Endodermal cell (in vitro differentiated cells): ENCODE results near the gene TMEM245. TPM values are rescaled to one million over a fixed set of nuclear protein-coding genes. Genes with fewer than 3 reads are reported as not detected.

Source experiments
- DNase-seq: peaks from one replicate; pipeline ENCODE4 v3.0.0-alpha.2; 2017
- H3K27ac ChIP-seq: 2 replicates; pipeline ENCODE4 v1.5.1; 2013; ENCODE audit warnings: mild to moderate bottlenecking, low read depth, low read length, moderate library complexity
- H3K27me3 ChIP-seq: 2 replicates; pipeline ENCODE4 v1.6.1; 2013; ENCODE audit warnings: mild to moderate bottlenecking, low read length, moderate library complexity; ENCODE audit not compliant: insufficient read depth, control insufficient read depth, poor library complexity, severe bottlenecking
- H3K36me3 ChIP-seq: 2 replicates; pipeline ENCODE4 v1.7.0; 2013; ENCODE audit warnings: mild to moderate bottlenecking, low read length, moderate library complexity; ENCODE audit not compliant: control insufficient read depth, insufficient read depth
- H3K4me1 ChIP-seq: one replicate; pipeline ENCODE4 v1.7.0; 2013; ENCODE audit warnings: low read length; ENCODE audit not compliant: control insufficient read depth, insufficient read depth
- H3K4me3 ChIP-seq: 2 replicates; pipeline ENCODE4 v1.5.1; 2013; ENCODE audit warnings: mild to moderate bottlenecking, low read length, moderate library complexity
- H3K9ac ChIP-seq: 2 replicates; pipeline ENCODE4 v1.6.1; 2013; ENCODE audit warnings: mild to moderate bottlenecking, low read length, moderate library complexity; ENCODE audit not compliant: poor library complexity, severe bottlenecking; ENCODE audit errors: extremely low read depth
- H3K9me3 ChIP-seq: 2 replicates; pipeline ENCODE4 v1.6.1; 2013; ENCODE audit warnings: mild to moderate bottlenecking, low read length, moderate library complexity; ENCODE audit not compliant: control insufficient read depth
- H3K27ac Mint-ChIP-seq: 2 replicates; pipeline ENCODE4 v1.8.0; 2020; ENCODE audit warnings: mixed read lengths
- H3K27me3 Mint-ChIP-seq: 2 replicates; pipeline ENCODE4 v1.8.0; 2021; ENCODE audit warnings: mild to moderate bottlenecking, mixed read lengths; ENCODE audit not compliant: insufficient read depth
- H3K36me3 Mint-ChIP-seq: 2 replicates; pipeline ENCODE4 v1.8.0; 2020; ENCODE audit warnings: low read depth, mixed read lengths
- H3K4me1 Mint-ChIP-seq: 2 replicates; pipeline ENCODE4 v1.8.0; 2020; ENCODE audit warnings: mixed read lengths
- H3K4me3 Mint-ChIP-seq: 2 replicates; pipeline ENCODE4 v1.8.0; 2020; ENCODE audit warnings: mild to moderate bottlenecking, moderate library complexity, mixed read lengths
- H3K9me3 Mint-ChIP-seq: 2 replicates; pipeline ENCODE4 v1.8.0; 2020; ENCODE audit warnings: mild to moderate bottlenecking, mixed read lengths
- WGBS, 2 experiments: methylation state at CpG; one replicate each; pipeline versions ENCODE4 v1.1.5 to v1.1.7; 2013; ENCODE audit warnings: missing lambda C conversion rate in 2 of 2, mixed read lengths in 1 of 2; ENCODE audit not compliant: insufficient coverage in 1 of 2, insufficient read length in 1 of 2; 5-methylcytosine and 5-hydroxymethylcytosine counted together
- total RNA-seq, 2 donors: library from RNA; stranded (reverse); fragmentation: NEBNext Ultra II Directional in 1 of 2; extraction: Animal tissue kit (Norgen Biotek cat#: 25700) in 1 of 2; gene quantifications; 2 replicates in 1 of 2; 3 replicates in 1 of 2; pipeline ENCODE4 v1.2.1, GENCODE V29; 2021
- TF ChIP-seq, protein P1 (sequence below): fragments of 200-600 bp; sonication (generic); conservative IDR thresholded peaks from 2 replicates; pipeline ENCODE4 v1.5.0; 2021; ENCODE audit warnings: antibody characterized with exemption, mild to moderate bottlenecking

The TMEM245 gene
- total RNA-seq, 2 donors from 2014 or later = 42.8 to 55.0 TPM

DNA sequence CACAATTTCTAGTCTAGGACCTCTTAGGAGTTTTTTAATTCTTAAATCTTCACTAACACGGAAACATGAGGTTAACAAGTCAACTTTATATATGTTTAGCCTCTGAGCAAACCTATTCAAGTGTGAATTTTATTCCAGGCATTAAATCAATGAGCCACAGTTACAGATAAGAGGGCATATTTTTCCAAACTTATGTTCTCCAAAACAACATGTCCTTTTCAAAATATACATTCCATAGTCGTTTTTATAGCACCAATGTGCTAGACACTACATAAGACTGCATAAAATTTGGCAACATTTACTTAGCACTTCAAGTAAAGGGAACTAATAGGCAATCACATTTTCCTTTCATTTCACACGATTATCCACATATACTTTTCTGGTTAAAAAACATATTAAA, 6.5 kb downstream of the TMEM245 start:
- DNase-seq = no peak
- Histone ChIP-seq H3K9me3 (no peaks in the 10 kb centered on the region), H3K4me3 (no peak overlapping the region), H3K27me3 (no peaks in the 10 kb centered on the region), H3K27ac (no peak overlapping the region), H3K9ac (no peak overlapping the region), H3K4me1 (peaks cover 15% of the 10 kb centered on the region), H3K36me3 (no peaks in the 10 kb centered on the region)
- TF ChIP-seq, protein P1, sequence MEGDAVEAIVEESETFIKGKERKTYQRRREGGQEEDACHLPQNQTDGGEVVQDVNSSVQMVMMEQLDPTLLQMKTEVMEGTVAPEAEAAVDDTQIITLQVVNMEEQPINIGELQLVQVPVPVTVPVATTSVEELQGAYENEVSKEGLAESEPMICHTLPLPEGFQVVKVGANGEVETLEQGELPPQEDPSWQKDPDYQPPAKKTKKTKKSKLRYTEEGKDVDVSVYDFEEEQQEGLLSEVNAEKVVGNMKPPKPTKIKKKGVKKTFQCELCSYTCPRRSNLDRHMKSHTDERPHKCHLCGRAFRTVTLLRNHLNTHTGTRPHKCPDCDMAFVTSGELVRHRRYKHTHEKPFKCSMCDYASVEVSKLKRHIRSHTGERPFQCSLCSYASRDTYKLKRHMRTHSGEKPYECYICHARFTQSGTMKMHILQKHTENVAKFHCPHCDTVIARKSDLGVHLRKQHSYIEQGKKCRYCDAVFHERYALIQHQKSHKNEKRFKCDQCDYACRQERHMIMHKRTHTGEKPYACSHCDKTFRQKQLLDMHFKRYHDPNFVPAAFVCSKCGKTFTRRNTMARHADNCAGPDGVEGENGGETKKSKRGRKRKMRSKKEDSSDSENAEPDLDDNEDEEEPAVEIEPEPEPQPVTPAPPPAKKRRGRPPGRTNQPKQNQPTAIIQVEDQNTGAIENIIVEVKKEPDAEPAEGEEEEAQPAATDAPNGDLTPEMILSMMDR = no peak
- H3K4me1 Mint-ChIP-seq = peaks cover 44% of the 10 kb centered on the region
- WGBS, 2 experiments = 80 to 83% methylated on average over 2 to 3 of the region's 3 CpGs
- H3K27me3 Mint-ChIP-seq = no peaks in the 10 kb centered on the region
- H3K4me3 Mint-ChIP-seq = no peak overlapping the region
- no peak overlapping the region for H3K27ac Mint-ChIP-seq
- H3K9me3 Mint-ChIP-seq = no peaks in the 10 kb centered on the region
- H3K36me3 Mint-ChIP-seq = peaks cover 9% of the 10 kb centered on the region

DNA sequence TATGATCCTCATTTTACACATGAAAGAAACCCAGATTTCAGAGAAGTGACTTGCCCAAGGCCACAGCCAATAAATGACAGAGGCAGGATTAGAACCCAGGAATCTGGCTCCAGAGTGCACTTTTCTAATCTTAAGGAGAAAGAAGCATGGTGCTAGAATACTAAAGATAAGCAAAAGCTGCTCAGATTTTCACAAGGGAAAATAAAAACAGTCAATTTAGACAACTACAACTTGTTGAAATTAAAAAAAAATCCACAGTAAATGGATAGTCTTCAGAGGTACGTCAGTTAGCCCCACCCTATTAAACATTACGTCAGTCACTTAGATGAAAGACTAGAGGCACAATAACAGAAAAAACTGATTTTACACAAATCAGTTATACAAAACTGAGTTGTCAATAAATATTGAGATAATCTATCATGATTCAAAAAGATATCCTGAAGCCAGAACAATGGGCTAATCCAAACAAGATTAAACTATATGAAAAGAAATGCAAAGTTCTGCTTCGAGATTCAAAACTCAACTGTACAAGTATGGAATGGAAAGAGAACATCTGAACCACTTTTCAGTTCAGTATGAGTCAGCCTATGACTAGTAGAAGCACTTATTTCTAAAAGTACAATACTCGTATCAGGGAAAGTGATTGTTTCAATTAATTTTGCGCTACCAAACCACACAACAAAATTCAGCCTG, 9.3 kb downstream of the TMEM245 start:
- Histone ChIP-seq H3K4me1 (peaks cover 14% of the 10 kb centered on the region), H3K27ac (no peak overlapping the region), H3K4me3 (no peak overlapping the region), H3K36me3 (peaks cover 3% of the 10 kb centered on the region), H3K9me3 (no peaks in the 10 kb centered on the region), H3K9ac (no peak overlapping the region), H3K27me3 (no peaks in the 10 kb centered on the region)
- 96 to 100% methylated on average over 1 to 4 of the region's 5 CpGs for WGBS, 2 experiments
- no peak overlapping the region for H3K4me3 Mint-ChIP-seq
- TF ChIP-seq, protein P1 = no peak
- DNase-seq = no peak
- peaks cover 42% of the 10 kb centered on the region for H3K4me1 Mint-ChIP-seq
- no peaks in the 10 kb centered on the region for H3K27me3 Mint-ChIP-seq
- peaks cover 5% of the 10 kb centered on the region for H3K36me3 Mint-ChIP-seq
- no peaks in the 10 kb centered on the region for H3K9me3 Mint-ChIP-seq
- H3K27ac Mint-ChIP-seq = no peak overlapping the region

DNA sequence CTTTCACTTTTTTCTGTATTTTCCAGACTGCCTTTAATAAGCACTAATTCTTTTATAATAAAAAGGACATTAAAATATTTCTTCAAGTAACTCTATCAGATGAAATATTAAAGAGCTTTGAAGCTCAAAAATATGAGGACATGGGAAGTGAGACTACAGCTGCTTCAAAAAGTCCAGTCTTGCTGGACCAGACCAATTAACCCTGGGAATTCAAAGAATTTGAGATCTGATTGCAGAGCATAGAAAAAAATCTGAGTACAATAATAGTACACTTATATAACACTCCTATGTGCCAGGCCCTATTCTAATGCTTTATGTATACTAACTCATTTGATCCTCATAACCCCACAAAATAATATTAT, 9.8 kb downstream of the TMEM245 start:
- no peak for DNase-seq
- Histone ChIP-seq H3K4me3 (no peak overlapping the region), H3K27ac (no peak overlapping the region), H3K27me3 (no peaks in the 10 kb centered on the region), H3K36me3 (peaks cover 8% of the 10 kb centered on the region), H3K9ac (no peak overlapping the region), H3K4me1 (peaks cover 14% of the 10 kb centered on the region), H3K9me3 (no peaks in the 10 kb centered on the region)
- Mint-ChIP-seq H3K4me1 (peaks cover 42% of the 10 kb centered on the region), H3K27ac (no peak overlapping the region), H3K9me3 (no peaks in the 10 kb centered on the region), H3K27me3 (no peaks in the 10 kb centered on the region), H3K36me3 (peaks cover 10% of the 10 kb centered on the region), H3K4me3 (no peak overlapping the region)
- TF ChIP-seq, protein P1 = no peak
